ENCODE measurements around the gene RASSF4.
"Not testable (repeated sequence)": the region's sequence is repeated elsewhere in the genome, so short reads cannot be mapped to it uniquely, and the experiment has no call there.

RASSF4 gene

GRCh38 chr10:44992070-44992731 is 32.6 kb downstream of the RASSF4 start:
- no peak for DNase-seq

- no peak for DNase-seq
These were observed 33.2 kb downstream of the RASSF4 start for GRCh38 chr10:44992732-44993225.

GRCh38 chr10:44993226-44993921 is 33.8 kb downstream of the RASSF4 start:
- DNase-seq, result no peak

GRCh38 chr10:44993922-44994751 is 34.5 kb downstream of the RASSF4 start:
- no peak for DNase-seq

GRCh38 chr10:44994752-44995530 is 35.3 kb downstream of the RASSF4 start:
- DNase-seq, result no peak

GRCh38 chr10:44995581-44995913 is 35.9 kb downstream of the RASSF4 start:
- no peak for DNase-seq

GRCh38 chr10:44995914-44996669 is 36.5 kb downstream of the RASSF4 start:
- DNase-seq, result no peak

GRCh38 chr10:44997105-44997748 is 37.6 kb downstream of the RASSF4 start:
- no peak for DNase-seq

- no peak for DNase-seq
These were observed 38.6 kb downstream of the RASSF4 start for GRCh38 chr10:44998146-44998631.

- no peak for DNase-seq
These were observed 40.6 kb downstream of the RASSF4 start for GRCh38 chr10:45000138-45000751.

- peak in 1 of 2 experiments; percentile 13 for DNase-seq
These were observed 41.3 kb downstream of the RASSF4 start, which contains the start of gene ZNF22 for GRCh38 chr10:45000752-45001380. Gene ZNF22, plus strand, starts transcription at chr10:45000923. Its CDS starts 2,446 bp downstream, at chr10:45003369.

- DNase-seq, result peak in 1 of 2 experiments; percentile 16
These were observed 42.0 kb downstream of the RASSF4 start for GRCh38 chr10:45001381-45002148.

- no peak for DNase-seq
These were observed 43.9 kb downstream of the RASSF4 start for GRCh38 chr10:45003432-45004000.

GRCh38 chr10:45004661-45005060 is 45.1 kb downstream of the RASSF4 start:
- no peak for DNase-seq

- DNase-seq, result no peak
These were observed 45.7 kb downstream of the RASSF4 start for GRCh38 chr10:45005284-45005683.

GRCh38 chr10:45006276-45007030 is 46.9 kb downstream of the RASSF4 start:
- no peak for DNase-seq

- peak in 1 of 2 experiments; percentile 43 for DNase-seq
These were observed 49.0 kb downstream of the RASSF4 start for GRCh38 chr10:45008524-45009161.

GRCh38 chr10:45014557-45014956 is 55.0 kb downstream of the RASSF4 start:
- DNase-seq, result not testable (repeated sequence)

Data from cerebellar nuclear complex (tissue), 1 donor.